Measurements from ENCODE around the gene MTG2.

Gene MTG2

GRCh38 chr20:62222266-62222850, 39.5 kb downstream of the MTG2 start:
- no peak for DNase-seq (ENCODE audit: low read depth in 2 of 2)

DNA sequence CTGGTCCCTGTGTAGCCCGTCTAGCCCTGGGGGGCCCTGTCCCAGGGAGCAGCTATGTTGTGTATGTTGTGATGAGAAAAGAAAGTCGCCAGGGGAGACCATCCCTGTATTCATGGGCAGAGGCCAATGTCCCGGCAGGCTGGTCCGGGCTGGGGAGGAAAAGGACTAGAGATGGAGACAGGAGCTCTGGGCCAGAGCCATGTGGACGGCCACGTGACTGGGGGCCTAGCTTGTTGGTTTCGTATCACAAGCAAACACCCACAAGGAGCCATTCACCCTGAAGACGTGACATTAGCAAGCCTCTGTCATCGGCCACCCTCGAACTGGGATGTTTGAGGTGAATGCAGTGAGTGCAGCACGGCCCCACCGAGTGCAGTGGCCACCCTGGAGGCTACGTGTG, 40.1 kb downstream of the MTG2 start:
- no peak for DNase-seq (ENCODE audit: low read depth in 2 of 2)

DNA sequence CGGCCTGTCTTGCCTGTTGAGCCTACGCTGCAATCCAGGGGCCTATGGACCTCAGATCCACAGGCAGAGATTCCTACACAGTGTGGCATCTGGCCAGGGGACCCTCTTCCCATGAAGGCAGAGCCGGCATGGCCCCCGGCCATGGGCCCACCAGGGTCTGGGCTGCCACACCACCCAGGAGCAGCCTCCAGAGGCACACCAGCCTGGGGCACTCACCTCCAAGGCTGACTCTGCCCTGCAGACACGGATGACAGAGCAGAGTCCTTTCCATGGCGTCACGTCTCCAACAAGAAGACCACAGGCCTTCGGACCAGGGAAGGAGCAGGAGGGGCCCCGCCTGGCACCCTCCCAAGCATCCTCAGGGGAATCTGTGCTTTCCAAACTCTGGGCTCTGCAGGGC, 40.7 kb downstream of the MTG2 start:
- no peak for DNase-seq (ENCODE audit: low read depth in 2 of 2)

DNA sequence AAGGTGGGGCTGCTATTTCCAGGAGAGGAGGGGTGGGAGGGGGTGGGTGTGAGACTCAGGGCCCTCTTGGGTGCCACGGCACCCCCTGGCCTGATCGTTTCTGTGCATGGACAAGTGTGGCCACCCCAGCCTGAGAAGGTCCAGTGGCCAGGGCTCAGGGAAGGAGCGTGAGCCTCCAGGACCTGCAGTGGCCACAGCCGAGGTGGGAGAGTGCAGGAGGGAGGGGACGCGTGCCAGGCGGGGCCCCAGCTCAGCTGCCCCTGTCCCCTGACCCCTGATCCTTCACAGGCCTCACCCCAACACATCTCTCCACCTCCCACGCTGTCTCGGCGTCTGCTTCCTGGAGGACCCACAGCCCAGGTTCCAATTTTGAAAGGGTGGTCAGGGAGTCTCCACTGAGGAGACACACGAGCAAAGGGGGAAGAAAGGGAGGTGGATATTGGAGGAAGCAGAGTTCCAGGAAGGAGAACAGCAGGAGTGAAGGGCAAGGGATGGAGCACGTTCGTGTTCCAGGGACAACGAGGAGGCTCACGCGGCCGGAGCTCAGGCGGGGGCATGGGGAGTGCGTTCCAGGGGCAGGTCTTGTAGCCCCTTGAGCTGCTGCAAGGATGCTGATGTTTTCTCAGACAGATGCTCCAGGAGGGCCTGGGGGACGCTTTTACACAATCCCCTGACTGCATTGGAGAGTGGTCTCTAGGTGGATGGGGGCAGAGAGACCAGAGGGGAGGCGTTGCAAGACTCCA, 41.5 kb downstream of the MTG2 start:
- no peak for DNase-seq (ENCODE audit: low read depth in 2 of 2)

- no peak for DNase-seq (ENCODE audit: low read depth in 2 of 2)
Measured at GRCh38 chr20:62225026-62225425, 42.2 kb downstream of the MTG2 start.

GRCh38 chr20:62225820-62226635, 43.2 kb downstream of the MTG2 start:
- no peak for DNase-seq (ENCODE audit: low read depth in 2 of 2)

DNA sequence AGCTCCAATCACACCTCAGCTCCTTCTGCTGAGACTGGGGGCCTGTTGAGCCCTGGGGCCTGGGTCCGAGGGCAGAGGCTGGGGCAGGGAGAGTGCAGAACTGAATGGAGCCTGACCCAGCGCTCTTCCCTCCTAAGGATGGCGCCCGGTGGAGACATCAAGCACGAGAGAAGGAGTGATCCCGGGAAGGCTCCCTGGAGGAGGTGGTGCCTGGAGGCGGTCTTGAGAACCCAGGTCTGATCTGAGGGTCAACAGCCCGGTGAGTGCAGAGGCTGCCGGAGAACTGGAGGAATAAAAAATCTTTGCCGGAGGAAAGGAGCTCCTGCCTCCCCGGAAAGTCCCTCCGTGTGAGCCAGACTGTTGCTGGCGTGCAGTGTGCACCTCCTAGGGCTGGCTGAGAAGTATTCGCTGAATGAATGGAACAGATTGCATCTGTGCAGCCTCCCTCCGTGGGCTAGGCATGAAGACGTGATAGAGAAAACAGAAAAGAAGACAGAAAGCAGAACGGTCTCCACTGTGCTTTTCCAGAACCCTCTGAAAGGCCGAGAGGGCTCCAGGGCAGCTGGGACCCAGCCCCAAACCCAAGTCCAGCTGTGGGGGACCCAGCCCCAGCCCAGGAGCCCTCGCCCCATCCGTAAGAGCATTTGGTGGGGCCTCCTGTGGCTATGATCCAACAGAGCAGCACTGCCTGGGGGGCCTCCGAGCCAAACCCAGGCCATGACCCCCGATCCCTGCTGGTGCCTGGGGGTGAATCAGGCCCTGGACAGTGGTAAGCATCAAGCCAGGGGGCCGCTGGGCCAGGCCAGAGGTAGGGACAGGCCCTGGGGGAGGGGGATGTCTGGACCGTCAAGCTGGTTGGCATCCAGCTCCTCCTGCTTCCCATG, 44.1 kb downstream of the MTG2 start:
- no peak for DNase-seq (ENCODE audit: low read depth in 2 of 2)

GRCh38 chr20:62227591-62227976, 44.8 kb downstream of the MTG2 start:
- no peak for DNase-seq (ENCODE audit: low read depth in 2 of 2)

- DNase-seq (ENCODE audit: low read depth in 2 of 2) = no peak
Measured at GRCh38 chr20:62227977-62228958, 45.4 kb downstream of the MTG2 start.

- DNase-seq (ENCODE audit: low read depth in 2 of 2) = no peak
Measured at GRCh38 chr20:62228982-62229545, 46.2 kb downstream of the MTG2 start.

DNA sequence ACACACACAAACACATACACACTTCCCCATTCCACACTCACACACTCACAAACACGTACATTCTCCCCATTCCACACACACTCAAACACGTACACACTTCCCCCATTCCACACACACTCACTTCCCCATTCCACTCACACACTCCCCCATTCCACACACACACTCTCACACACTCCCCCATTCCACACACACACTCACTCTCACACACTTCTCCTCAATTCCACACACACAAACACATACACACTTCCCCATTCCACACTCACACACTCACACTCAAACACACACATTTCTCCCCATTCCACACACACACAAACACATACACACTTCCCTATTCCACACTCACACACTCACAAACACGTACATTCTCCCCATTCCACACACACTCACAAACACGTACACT, 46.8 kb downstream of the MTG2 start:
- DNase-seq (ENCODE audit: low read depth in 2 of 2) = no peak

GRCh38 chr20:62230276-62230675, 47.4 kb downstream of the MTG2 start:
- DNase-seq (ENCODE audit: low read depth in 2 of 2) = no peak

GRCh38 chr20:62230696-62231095, 47.9 kb downstream of the MTG2 start:
- no peak for DNase-seq (ENCODE audit: low read depth in 2 of 2)

GRCh38 chr20:62231292-62231691, 48.5 kb downstream of the MTG2 start:
- DNase-seq (ENCODE audit: low read depth in 2 of 2) = no peak

DNA sequence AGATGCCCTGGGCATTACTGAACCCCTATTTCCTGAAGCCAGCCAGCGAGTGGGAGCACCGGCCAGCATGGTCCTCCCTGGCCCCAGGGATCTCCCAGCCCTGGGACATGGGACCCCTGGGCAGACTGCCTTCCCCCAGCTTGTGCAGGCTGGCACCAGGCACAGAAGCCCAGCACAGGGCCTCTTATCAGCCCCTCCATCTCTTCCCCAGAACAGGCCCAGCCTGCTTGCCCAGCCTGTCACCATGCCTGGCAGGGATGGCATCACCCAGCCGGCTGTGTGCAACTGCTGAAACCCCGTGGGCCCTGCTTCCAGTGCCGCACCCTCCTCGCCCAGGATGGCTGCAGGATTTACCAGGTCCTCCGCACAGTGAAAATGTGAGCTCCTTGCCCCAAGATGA, 49.4 kb downstream of the MTG2 start:
- DNase-seq (ENCODE audit: low read depth in 2 of 2) = no peak

DNA sequence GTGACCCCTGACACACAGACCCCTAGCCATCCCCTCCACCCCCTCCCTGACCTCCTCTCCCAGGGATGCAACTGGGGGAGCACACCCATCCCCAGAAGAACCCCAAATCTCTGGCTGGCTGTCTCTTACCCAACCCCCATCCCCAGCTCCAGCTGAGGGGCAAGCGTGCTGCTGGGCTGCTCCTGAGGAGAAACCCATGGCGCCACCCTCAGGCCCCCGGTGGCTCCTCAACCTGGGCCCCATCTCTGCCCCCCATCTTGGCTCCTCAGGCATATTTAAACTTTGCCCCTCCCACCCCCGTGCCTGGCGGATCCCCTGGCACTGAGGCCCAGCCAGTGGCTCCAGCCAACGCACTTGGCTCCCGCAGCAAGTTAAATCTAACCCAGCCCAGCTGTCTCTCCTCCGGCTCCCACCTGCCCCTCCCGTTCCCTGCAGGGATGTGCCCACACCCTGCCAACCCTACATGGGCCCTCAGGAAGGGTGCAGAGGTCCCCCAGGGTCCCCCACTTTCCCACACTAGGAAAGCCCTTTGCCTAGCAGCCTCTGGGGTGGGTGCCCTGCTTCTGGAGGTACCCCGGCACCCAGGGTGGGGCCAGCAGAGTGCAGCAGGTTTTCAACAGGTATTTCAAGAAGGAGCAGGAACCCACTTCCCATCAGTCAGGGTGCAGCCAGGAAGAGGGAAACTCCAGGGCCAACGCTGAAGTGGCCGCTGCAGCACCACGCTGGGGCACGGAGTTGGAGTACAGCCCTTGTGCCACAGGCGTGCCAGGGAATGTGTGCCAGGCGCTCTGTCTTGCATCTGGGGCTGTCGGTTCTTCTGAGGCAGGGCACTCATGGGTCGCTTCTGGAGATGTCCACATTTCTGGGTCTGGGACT, 50.2 kb downstream of the MTG2 start:
- no peak for DNase-seq (ENCODE audit: low read depth in 2 of 2)

DNA sequence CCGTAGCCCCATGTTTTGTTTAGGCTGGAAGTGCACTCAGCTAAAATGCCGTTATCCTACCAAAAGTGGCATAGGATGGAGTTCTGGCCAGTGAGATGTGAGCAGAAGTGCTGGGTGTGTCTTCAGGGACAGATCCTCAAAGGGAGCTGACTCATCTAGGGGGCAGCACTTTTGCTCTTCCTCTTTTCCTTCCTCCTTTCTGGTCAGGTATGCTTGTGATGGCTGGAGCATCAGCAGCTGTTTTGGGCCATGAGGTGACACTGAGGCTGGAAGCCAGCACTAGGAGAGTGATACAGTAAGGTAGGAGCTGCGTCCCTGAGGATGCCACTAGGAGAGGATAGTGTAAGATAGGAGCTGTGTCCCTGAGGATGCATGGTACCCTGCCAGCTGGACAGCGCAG, 50.9 kb downstream of the MTG2 start:
- no peak for DNase-seq (ENCODE audit: low read depth in 2 of 2)

GRCh38 chr20:62234339-62234738, 51.5 kb downstream of the MTG2 start:
- no peak for DNase-seq (ENCODE audit: low read depth in 2 of 2)

GRCh38 chr20:62235001-62235776, 52.4 kb downstream of the MTG2 start:
- no peak for DNase-seq (ENCODE audit: low read depth in 2 of 2)

Data from fibroblast of skin of left biceps (primary cell).